Osteoblast (primary cell): Measurements from ENCODE around the gene ASB18. TPM values are rescaled to one million over a fixed set of nuclear protein-coding genes. Genes with fewer than 3 reads are reported as not detected.

Source experiments
- DNase-seq: peaks from one replicate; pipeline ENCODE4 v3.0.0; 2011; ENCODE audit warnings: low spot score, mixed read lengths; ENCODE audit not compliant: insufficient read length; ENCODE audit errors: missing footprints
- H2AFZ ChIP-seq: 2 replicates; pipeline ENCODE4 v1.6.0; 2011; ENCODE audit warnings: mild to moderate bottlenecking, low read length
- H3K27ac ChIP-seq: 2 replicates; pipeline ENCODE4 v1.5.1; 2011; ENCODE audit warnings: mild to moderate bottlenecking, low read depth, low read length, moderate library complexity
- H3K27me3 ChIP-seq: 2 replicates; pipeline ENCODE4 v1.6.0; 2012; ENCODE audit warnings: mild to moderate bottlenecking, control low read depth, inconsistent platforms, low read length, moderate library complexity; ENCODE audit not compliant: insufficient read depth
- H3K36me3 ChIP-seq: 2 replicates; pipeline ENCODE4 v1.5.1; 2011; ENCODE audit warnings: mild to moderate bottlenecking, low read length, control low read depth, moderate library complexity; ENCODE audit not compliant: insufficient read depth
- H3K4me1 ChIP-seq: 2 replicates; pipeline ENCODE4 v1.5.1; 2011; ENCODE audit warnings: mild to moderate bottlenecking, low read length, control low read depth, moderate library complexity; ENCODE audit not compliant: insufficient read depth
- H3K4me2 ChIP-seq: 2 replicates; pipeline ENCODE4 v1.6.0; 2011; ENCODE audit warnings: mild to moderate bottlenecking, low read length; ENCODE audit not compliant: insufficient read depth
- H3K4me3 ChIP-seq: fragments of 200-600 bp; sonication (generic); 3 replicates; pipeline ENCODE4 v1.5.1; 2012; ENCODE audit warnings: mild to moderate bottlenecking, low read length, inconsistent platforms; ENCODE audit not compliant: insufficient read depth
- H3K79me2 ChIP-seq: 2 replicates; pipeline ENCODE4 v1.6.0; 2012; ENCODE audit warnings: mild to moderate bottlenecking, low read length, control low read depth, inconsistent platforms; ENCODE audit not compliant: insufficient read depth
- H3K9me3 ChIP-seq: 2 replicates; pipeline ENCODE4 v1.5.1; 2011; ENCODE audit warnings: low read depth, low read length, control low read depth
- H4K20me1 ChIP-seq: 2 replicates; pipeline ENCODE4 v1.6.0; 2012; ENCODE audit warnings: mild to moderate bottlenecking, low read length, control low read depth; ENCODE audit not compliant: insufficient read depth
- total RNA-seq: library from RNA; depleted of rRNA; stranded (reverse); fragments of >200 nt; gene quantifications from 2 replicates; pipeline ENCODE4 v1.2.3, GENCODE V29; 2012
- TF ChIP-seq, protein P1 (sequence below): IDR thresholded peaks from 2 replicates; pipeline ENCODE4 v1.5.1; 2011; ENCODE audit warnings: mild to moderate bottlenecking, low read depth, low read length, moderate library complexity; ENCODE audit errors: extremely low read depth

Gene ASB18
- total RNA-seq, 1 donor: not detected

DNA sequence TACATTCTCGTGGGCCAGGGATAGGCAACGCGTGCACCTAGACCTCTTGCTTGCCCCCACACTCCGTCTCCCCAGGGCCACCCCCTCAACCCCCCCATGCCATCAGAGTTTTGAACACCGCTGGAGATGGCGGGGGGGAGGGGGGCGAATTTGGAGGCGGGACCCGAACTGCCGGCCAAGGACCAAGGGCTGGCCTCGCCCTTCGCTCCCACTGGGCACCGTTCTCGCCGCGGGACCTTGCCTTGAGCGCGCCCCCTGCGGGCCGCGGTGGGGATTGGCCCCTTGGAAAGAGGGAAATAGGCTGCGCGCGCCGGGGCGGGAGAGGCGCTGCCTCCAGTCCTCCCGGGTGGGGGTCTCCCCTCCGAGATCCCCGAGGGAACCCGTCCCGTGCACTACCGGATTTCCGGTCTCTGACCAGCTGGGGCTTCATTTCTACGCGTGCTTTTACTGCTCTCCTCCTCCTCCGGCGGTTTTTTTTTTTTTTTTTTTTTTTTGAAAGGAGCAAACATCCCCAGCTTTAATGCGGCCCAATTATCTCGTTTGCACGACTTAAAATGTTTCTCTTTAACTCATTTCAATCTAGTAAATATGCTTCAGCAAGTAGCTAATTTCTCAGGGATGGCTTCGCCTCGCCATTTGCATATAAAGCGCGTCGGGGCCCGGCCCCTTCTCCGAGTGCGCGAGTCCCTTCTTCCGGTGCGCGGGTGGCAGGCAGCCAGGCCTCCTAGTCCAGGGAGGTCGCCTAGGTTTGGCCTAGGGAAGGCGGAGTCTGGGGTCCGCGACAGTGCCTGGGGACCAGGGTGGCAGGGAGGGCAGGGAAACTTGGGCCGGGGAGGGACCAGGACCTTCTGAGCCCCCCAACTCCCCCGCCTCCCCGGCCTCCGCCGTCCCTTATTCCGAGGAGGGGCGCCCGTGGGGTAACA lies 86.0 kb downstream of the ASB18 start:
- H3K79me2 ChIP-seq: no peaks in the 10 kb centered on the region
- H3K4me1 ChIP-seq: peaks cover 17% of the 10 kb centered on the region
- peak overlapping the region; percentile 69 for H2AFZ ChIP-seq
- no peaks in the 10 kb centered on the region for H4K20me1 ChIP-seq
- TF ChIP-seq, protein P1, sequence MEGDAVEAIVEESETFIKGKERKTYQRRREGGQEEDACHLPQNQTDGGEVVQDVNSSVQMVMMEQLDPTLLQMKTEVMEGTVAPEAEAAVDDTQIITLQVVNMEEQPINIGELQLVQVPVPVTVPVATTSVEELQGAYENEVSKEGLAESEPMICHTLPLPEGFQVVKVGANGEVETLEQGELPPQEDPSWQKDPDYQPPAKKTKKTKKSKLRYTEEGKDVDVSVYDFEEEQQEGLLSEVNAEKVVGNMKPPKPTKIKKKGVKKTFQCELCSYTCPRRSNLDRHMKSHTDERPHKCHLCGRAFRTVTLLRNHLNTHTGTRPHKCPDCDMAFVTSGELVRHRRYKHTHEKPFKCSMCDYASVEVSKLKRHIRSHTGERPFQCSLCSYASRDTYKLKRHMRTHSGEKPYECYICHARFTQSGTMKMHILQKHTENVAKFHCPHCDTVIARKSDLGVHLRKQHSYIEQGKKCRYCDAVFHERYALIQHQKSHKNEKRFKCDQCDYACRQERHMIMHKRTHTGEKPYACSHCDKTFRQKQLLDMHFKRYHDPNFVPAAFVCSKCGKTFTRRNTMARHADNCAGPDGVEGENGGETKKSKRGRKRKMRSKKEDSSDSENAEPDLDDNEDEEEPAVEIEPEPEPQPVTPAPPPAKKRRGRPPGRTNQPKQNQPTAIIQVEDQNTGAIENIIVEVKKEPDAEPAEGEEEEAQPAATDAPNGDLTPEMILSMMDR: peak; percentile 60
- peak; percentile 99 for DNase-seq
- H3K4me3 ChIP-seq: peak overlapping the region; percentile 59
- H3K36me3 ChIP-seq: no peaks in the 10 kb centered on the region
- peak overlapping the region; percentile 85 for H3K4me2 ChIP-seq
- H3K27ac ChIP-seq: no peak overlapping the region
- peaks cover 25% of the 10 kb centered on the region for H3K27me3 ChIP-seq
- H3K9me3 ChIP-seq: no peaks in the 10 kb centered on the region

DNA sequence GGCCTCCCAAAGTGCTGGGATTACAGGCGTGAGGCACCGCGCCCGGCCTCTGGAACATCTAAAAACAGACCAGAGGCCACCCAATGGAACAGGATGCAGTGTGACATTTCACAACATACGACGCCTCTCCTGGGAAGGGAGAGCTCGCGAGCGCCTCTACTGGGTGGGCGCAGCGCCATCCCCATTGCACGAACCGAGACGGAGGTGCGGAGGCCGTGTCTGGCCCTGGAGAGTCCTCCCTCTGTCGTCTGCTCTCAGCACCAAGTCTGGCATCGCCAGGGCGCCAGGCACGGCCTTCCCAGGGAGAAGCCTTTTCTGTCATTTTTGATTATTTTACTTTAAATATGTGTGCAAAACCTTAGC lies 86.6 kb downstream of the ASB18 start:
- H3K9me3 ChIP-seq: no peaks in the 10 kb centered on the region
- no peak overlapping the region for H3K27ac ChIP-seq
- peaks cover 17% of the 10 kb centered on the region for H3K4me1 ChIP-seq
- TF ChIP-seq, protein P1: peak; percentile 15
- H3K36me3 ChIP-seq: no peaks in the 10 kb centered on the region
- no peaks in the 10 kb centered on the region for H3K79me2 ChIP-seq
- DNase-seq: peak; percentile 86
- no peaks in the 10 kb centered on the region for H4K20me1 ChIP-seq
- H3K4me3 ChIP-seq: peak overlapping the region; percentile 59
- H3K27me3 ChIP-seq: peaks cover 31% of the 10 kb centered on the region
- H2AFZ ChIP-seq: no peak overlapping the region
- H3K4me2 ChIP-seq: peak overlapping the region; percentile 85

DNA sequence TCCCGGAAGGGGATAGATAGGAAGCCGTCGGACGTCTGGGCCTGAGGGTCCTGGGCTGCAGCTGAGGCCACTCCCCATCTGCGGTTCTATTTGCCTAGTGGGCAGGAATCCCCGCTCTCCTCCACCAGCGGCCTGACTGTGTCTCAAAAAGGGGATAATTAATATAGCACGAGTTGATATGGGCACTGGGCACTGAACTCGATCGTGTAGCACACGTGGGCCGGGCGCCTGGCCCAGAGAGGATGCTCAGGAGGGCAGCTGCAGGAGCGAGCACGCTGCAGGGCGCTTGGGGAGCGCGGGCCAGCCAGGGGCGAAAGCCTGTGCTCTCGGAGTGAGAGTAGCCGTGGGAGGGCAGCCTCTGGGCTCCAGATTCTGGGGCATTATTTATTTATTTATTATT lies 87.3 kb downstream of the ASB18 start:
- Histone ChIP-seq H3K36me3 (no peaks in the 10 kb centered on the region), H3K4me2 (no peak overlapping the region), H3K27ac (no peak overlapping the region), H3K9me3 (no peaks in the 10 kb centered on the region), H3K79me2 (no peaks in the 10 kb centered on the region), H3K4me3 (no peak overlapping the region), H3K4me1 (peaks cover 17% of the 10 kb centered on the region), H2AFZ (no peak overlapping the region), H4K20me1 (no peaks in the 10 kb centered on the region), H3K27me3 (peaks cover 38% of the 10 kb centered on the region)
- TF ChIP-seq, protein P1: no peak
- no peak for DNase-seq

DNA sequence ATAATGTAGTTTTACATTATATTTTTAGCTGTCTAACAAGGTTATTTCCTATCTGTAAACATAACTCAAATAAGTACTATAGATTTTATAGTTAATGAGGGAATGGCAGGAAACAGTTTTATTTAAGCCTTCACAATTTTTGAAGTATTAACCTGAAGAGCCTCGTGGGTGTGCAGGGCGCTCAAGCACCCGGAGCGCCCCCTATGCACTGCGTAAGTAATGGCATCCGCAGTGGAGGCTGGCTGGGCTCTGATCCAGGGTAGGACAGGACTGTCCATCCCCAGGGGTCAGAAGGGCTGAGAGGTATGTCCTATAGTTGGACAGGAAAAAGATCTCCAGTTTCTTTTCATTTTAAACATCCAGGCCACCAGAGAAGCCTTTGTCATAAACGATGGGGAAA lies 87.8 kb downstream of the ASB18 start:
- Histone ChIP-seq H3K79me2 (no peaks in the 10 kb centered on the region), H3K4me3 (no peak overlapping the region), H3K36me3 (no peaks in the 10 kb centered on the region), H3K4me1 (peaks cover 17% of the 10 kb centered on the region), H3K9me3 (no peaks in the 10 kb centered on the region), H2AFZ (no peak overlapping the region), H3K27me3 (peaks cover 43% of the 10 kb centered on the region), H3K27ac (no peak overlapping the region), H3K4me2 (no peak overlapping the region), H4K20me1 (no peaks in the 10 kb centered on the region)
- DNase-seq: peak; percentile 92
- TF ChIP-seq, protein P1: peak; percentile 45
